Germinal center (tissue), 1 donor: ENCODE data around the gene KIFBP.
"Not testable (repeated sequence)": the region's sequence is repeated elsewhere in the genome, so short reads cannot be mapped to it uniquely, and the experiment has no call there.

Source experiments
- DNase-seq: peaks from one replicate; pipeline ENCODE4 v3.0.0; 2012; ENCODE audit warnings: mixed read lengths, low spot score

KIFBP gene

GRCh38 chr10:69005704-69006485 lies 17.3 kb downstream of the KIFBP start:
- no peak for DNase-seq

- DNase-seq: no peak
Measured at GRCh38 chr10:69007260-69007659, 18.7 kb downstream of the KIFBP start.

GRCh38 chr10:69009360-69009759 lies 20.8 kb downstream of the KIFBP start:
- no peak for DNase-seq

DNA sequence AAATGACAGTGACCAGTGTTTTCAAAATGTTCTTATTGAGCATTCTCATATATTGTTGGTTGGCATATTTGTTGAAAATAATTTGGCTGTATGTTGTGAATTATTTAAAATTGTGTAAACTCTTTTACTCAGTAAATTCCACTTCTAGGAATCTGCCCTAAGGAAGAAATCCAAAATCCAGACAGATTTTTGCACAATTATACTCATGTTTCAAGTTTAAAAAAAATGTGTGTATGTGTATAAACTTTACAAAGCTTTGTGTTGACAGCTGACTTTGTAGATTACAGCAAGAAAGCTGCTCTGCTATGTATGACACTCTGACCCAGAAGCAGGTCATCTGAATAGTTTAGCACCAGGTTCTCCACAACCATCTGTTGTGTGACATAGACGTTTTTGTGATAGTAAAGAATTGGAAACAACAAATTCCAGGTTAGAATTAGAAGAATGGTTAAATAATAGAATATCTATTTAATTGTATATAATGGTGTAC lies 21.6 kb downstream of the KIFBP start:
- no peak for DNase-seq

GRCh38 chr10:69012778-69013177 lies 24.2 kb downstream of the KIFBP start:
- DNase-seq: not testable (repeated sequence)

- no peak for DNase-seq
Measured at GRCh38 chr10:69014171-69014570, 25.6 kb downstream of the KIFBP start.

GRCh38 chr10:69018613-69019012 lies 30.0 kb downstream of the KIFBP start:
- DNase-seq: no peak

DNA sequence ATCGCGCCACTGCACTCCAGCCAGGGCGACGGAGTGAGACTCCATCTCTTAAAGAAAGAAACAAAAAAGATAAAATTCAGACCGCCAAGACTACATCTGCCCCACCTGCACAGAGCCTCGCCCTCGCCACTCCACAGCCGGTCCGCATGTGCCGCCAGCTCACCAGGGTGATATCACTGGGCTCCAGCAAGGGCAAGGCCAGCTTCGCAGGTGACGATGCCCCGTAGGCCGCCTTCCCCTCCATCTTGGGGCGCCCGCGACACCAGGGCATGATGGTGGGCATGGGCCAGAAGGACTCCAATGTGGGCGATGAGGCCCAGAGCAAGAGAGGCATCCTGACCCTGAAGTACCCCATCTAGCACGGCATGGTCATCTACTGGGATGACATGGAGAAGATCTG lies 34.0 kb downstream of the KIFBP start:
- no peak for DNase-seq

DNA sequence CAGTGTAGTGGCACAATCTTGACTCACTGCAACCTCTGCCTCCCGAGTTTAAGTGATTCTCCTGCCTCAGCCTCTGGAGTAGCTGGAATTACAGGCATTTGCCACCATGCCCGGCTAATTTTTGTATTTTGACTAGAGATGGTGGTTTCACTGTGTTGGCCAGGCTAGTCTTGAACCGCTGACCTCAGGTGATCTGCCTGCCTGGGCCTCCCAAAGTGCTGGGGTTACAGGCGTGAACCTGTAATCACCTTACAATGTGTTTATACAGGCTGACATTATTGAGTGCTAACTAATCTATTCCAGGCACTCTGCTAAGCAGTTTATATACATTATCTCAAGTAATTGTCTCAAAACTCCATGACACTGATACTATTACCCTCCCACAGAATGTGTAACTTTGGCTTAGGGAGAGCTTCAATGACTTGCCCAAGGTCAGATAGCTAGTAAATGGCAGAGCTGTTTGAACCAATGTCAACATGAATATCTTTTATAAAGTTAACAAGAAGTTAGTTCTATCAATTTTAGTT lies 36.8 kb downstream of the KIFBP start:
- no peak for DNase-seq

GRCh38 chr10:69033256-69033655 lies 44.7 kb downstream of the KIFBP start:
- DNase-seq: no peak

- no peak for DNase-seq
Measured at GRCh38 chr10:69037489-69037888, 48.9 kb downstream of the KIFBP start.

- not testable (repeated sequence) for DNase-seq
Measured at GRCh38 chr10:69040904-69041303, 52.3 kb downstream of the KIFBP start.

DNA sequence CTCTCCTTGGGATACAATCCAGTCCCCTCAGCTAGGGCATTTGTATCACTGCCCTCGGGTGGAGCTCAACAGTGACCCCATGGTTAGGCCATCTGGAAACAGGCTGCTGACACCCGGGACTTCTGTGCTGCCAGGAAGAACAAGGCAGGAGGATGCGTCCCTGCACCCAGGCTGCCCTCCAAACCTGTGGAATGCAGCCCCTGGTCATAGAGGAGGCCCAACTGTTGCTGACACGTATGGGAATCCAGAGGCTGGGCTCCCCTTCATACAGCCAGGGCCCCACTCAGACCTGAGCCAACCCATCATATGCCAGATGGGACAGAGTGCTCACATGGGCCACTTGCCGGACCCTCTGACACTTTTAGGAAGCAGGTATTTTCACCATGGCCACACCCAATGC lies 53.8 kb downstream of the KIFBP start:
- no peak for DNase-seq

DNA sequence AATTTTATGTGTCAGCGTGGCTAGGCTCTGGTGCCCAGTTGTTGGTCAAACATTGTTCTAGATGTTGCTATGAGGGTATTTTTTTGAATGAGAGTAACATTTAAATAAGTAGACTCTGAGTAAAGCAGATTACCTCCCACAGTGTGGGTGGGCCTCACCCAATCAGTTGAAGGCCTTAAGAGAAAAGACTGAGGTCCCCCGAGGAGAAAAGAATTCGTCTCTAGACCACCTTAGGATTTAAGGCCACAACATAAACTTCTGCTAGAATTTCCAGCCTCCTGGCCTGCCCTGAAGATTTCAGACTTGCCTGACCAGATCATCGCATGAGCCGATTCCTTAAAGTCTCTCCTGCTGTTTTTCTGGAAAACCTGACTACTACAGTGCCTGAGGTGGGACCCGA lies 54.2 kb downstream of the KIFBP start:
- DNase-seq: no peak

- DNase-seq: no peak
Measured at GRCh38 chr10:69043931-69044531, 55.4 kb downstream of the KIFBP start.

DNA sequence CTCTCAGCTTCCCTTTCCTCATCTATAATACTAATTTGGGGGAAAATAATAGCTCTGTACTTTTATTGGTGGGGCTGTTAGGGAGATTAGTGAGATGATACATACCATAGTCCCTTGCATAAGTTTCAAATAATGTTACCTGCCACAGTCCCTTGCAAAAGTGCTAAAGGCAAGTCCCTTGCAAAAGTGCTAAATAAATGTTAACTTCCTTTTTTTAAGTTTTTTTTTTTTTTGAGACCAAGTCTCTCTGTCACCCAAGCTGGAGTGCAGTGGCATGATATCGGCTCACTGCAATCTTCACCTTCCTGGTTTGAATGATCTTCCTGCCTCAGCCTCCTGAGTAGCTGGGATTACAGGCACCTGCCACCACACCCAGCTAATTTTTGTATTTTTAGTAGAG lies 55.9 kb downstream of the KIFBP start:
- DNase-seq: no peak

DNA sequence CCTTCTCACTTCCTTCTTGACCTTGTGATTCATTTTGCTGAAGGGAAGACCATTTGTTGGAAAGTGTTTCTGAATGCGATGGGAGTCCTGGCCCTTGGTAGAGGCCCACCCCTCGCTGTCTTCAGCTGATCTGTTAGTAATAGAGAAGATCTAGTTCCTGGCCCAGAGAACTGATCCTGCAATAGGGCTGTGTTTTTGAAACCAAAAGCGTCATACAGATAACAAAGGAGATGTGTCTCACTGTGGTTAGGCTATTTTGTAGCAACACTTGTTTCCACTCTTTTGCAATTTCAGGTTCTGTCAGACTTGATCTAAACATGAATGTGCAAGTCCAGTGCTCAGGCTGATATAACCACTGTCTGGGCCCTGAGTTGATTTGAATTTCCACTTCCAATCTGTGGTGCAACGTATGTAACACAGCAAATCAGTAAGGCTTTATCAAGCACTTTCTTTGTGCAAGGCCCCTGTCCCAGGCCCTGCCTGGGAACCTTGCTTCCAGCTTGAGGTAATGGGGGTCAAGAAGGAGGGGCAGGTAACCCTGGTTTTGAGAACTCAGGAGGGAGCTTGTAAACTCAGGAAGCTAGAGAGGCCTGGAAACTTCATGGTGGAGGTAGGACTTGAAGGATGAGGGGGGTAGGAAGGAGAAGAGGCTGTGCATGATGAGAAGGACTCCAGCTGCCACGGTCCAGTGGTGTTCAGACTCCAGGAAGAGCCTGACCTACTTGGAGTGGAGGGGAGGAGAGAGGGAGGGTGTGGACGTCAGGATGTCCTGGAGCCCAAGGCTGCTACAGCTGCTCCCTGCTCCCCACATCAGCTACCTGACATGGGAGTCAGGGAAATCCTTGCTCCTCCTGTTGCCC lies 57.1 kb downstream of the KIFBP start:
- no peak for DNase-seq

DNA sequence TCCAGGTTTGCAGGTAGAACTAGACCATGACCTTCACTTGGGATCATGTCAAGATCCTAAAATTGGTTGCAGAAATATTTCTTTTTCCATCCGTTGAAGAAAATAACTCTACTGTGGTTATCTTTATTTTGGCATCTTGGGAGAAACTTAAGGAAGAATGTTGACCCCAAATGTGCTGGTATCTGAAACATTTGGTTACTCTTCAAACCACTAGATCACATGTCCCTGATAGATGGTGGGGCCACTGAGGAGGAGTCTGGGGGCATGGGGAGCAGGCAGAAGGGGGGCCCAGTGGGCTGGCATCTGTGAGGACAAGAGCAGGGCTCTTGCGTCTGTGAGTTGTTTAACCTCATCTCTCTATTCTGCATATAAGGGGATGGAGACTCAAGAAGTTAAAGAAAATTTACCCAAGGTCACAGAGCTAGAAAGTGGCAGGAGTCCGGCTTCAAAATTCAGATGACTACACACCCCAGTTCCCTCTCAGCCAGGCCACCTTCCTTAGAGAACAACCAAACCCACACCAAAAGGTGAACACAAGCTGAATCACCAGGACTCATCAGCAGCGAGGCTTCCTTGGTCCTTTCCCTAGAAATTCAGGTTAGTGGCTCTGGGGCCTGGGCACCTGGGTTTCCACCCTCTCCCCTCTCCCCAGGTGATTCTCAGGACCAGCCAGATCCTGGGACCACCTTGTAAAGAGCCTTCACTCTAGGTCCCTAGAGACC lies 58.7 kb downstream of the KIFBP start:
- DNase-seq: no peak

DNA sequence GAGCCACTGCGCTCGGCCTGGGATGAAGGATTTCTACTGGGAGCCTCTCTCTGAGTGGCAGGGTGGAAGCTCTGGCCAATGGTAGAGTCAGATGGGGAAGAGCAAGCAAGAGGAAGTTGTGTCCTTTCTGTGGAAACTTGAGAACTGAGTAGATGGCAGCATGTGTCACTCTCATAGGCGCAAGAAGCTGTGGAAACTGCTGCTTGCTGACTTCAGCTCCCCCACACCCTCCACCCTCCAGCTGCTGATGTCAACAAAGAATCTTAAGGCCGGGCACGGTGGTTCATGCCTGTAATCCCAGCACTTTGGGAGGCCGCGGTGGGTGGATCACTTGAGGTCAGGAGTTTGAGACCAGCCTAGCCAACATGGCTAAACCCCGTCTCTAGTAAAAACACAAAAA lies 59.5 kb downstream of the KIFBP start:
- no peak for DNase-seq

DNA sequence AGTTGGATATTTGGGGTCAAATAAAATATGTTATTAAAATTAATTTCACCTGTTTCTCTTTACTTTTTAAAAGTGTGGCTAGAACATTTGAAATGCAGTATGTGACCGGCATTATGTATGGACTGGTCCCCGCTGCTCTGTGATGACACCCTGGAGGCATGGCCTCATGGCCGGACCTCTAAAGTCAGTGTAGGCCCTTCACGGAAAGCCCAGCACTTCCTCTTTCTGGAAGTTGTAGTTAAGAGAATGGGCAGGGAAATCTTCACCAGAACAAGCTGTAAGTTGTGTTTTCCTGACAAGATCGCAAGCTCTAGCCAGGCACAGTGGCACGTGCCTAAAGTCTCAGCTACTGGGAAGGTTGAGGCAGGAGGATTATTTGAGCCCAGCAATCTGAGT lies 61.0 kb downstream of the KIFBP start:
- no peak for DNase-seq

DNA sequence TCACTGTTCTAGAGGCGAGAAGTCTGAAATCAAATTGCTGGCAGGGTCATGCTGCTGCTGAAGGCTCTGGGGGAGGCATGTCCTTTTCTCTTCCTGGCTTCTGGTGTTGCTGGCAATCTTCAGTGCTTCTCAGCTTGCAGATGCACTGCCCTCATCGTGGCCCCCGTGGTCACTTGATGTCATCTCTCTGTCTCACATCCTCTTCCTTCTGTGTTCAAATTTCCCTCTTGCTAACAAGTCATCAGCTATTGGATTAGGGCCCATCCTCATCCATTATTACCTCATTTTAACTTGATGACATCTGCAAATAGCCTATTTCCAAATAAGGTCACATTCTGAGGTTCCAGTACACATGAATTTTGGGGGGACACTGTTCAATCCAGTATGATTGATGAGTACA lies 62.7 kb downstream of the KIFBP start:
- DNase-seq: no peak
